Measurements from ENCODE around the gene CTBS.

GRCh38 chr1:84621553-84621952, 47.3 kb upstream of the CTBS start:
- no peak for TF ChIP-seq CTCF (conservative IDR thresholded peaks at IDR 0.05; ENCODE audit: low read depth, low read length)
- no peak for TF ChIP-seq RFX5 (IDR thresholded peaks at IDR 0.05; ENCODE audit: low read depth, low read length)
- TF ChIP-seq MAZ (IDR thresholded peaks at IDR 0.05; ENCODE audit: borderline replicate concordance, low read depth, low read length) = no peak
